ENCODE results near the gene SPTY2D1. TPM values are rescaled to one million over a fixed set of nuclear protein-coding genes. Genes with fewer than 3 reads are reported as not detected.
A peak's percentile ranks its signal among the peaks of the same experiment; 100 is the strongest.

SPTY2D1 gene
- total and polyA plus RNA-seq, 3 donors from 2014 or later: 11.5 to 28.2 (median 23.9) TPM

DNA sequence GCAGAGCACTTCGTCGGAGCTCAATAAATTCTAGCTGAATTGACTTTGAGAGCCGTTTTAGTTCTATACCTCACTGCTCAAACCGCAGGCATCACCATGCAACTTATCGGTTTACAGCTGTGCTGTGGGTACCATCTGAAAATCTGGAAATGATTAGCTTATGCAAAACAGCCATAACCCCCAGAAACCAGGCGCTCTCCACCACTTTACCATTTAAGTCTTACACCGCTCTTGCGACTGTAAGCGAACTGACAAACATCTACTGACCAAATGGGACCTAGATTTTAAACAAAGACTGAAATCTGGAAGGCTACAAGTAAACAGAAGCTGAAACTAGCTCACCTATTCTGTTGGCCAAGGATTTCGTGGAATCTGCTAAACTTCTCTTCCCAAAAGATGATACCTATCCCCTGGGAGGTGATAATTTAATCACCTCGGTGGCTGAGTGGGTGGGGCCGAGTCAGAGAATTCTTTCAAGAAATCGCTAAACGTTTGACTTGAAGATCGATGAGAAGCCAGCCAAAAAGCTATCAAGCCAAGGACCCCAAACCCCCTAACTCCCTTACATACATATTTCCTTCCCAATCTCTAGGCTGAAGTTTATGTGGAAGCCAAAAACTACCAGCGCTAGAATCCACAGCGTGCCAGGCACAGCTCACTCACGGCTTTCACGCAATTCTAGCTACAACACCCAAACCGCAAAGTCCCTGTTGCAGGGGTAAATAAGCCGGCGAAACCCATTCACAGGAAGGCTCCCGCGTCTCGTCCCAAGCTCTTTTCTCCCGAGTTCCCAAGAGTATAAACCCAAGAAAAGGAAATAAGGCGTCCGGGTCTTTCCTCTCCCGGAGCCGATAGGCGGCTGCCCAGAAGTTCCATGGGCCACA, 644 bp downstream of the SPTY2D1 start:
- intact Hi-C loops (cut with DNase I; ENCODE audit: low total_unique reads): loop anchor here (10.0 kb wide), 1 partner anchor 49 kb away; the partner anchor contains the start of gene UEVLD
- Histone ChIP-seq H3K9me3 (no peaks in the 10 kb centered on the region), H3K27me3 (no peaks in the 10 kb centered on the region), H3K4me3 (peak overlapping the region; percentile 77 to 82), H3K27ac (peak overlapping the region; percentile 93 to 97), H3K4me1 (no peaks in the 10 kb centered on the region), H3K36me3 (ENCODE audit: low read depth, missing control alignments) (no peaks in the 10 kb centered on the region)
- TF ChIP-seq POLR2A (IDR thresholded peaks at IDR 0.05): no peak
- TF ChIP-seq, protein P1, sequence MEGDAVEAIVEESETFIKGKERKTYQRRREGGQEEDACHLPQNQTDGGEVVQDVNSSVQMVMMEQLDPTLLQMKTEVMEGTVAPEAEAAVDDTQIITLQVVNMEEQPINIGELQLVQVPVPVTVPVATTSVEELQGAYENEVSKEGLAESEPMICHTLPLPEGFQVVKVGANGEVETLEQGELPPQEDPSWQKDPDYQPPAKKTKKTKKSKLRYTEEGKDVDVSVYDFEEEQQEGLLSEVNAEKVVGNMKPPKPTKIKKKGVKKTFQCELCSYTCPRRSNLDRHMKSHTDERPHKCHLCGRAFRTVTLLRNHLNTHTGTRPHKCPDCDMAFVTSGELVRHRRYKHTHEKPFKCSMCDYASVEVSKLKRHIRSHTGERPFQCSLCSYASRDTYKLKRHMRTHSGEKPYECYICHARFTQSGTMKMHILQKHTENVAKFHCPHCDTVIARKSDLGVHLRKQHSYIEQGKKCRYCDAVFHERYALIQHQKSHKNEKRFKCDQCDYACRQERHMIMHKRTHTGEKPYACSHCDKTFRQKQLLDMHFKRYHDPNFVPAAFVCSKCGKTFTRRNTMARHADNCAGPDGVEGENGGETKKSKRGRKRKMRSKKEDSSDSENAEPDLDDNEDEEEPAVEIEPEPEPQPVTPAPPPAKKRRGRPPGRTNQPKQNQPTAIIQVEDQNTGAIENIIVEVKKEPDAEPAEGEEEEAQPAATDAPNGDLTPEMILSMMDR (IDR thresholded peaks at IDR 0.05): no peak
- 7 to 9% methylated on average over 28 to 31 of the region's 31 CpGs for WGBS, 2 donors
- peak; percentile 22 for DNase-seq

DNA sequence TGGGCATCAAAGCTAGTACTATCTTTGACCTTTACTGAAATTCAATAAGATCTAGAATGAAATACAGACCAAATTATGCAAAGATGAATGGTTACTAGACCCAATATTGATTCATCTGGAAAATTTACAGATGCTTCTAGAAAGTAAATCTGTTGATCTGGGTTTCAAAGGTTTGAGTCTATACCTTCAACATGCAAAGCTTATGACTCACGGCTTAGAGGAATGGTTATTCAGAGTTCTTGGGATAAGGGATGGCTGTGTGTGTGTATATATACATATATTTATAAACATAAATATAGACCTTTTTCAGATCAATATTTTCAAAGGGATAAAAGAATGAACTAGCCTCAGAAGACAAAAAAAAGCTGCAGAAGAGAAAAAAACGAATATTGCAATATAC, 1.3 kb downstream of the SPTY2D1 start:
- intact Hi-C loops (cut with DNase I; ENCODE audit: low total_unique reads): loop anchor here (10.0 kb wide), 1 partner anchor 48 kb away; the partner anchor contains the start of gene UEVLD
- Histone ChIP-seq H3K27ac (no peak overlapping the region), H3K36me3 (ENCODE audit: low read depth, missing control alignments) (no peaks in the 10 kb centered on the region), H3K27me3 (no peaks in the 10 kb centered on the region), H3K4me3 (peak overlapping the region in 1 of 2 donors; percentile 77), H3K9me3 (no peaks in the 10 kb centered on the region), H3K4me1 (no peaks in the 10 kb centered on the region)
- no peak for TF ChIP-seq POLR2A (IDR thresholded peaks at IDR 0.05)
- TF ChIP-seq, protein P1 (IDR thresholded peaks at IDR 0.05): no peak
- no peak for DNase-seq
- WGBS, 2 donors: 34 to 40% methylated on average over 2 of the region's 2 CpGs

DNA sequence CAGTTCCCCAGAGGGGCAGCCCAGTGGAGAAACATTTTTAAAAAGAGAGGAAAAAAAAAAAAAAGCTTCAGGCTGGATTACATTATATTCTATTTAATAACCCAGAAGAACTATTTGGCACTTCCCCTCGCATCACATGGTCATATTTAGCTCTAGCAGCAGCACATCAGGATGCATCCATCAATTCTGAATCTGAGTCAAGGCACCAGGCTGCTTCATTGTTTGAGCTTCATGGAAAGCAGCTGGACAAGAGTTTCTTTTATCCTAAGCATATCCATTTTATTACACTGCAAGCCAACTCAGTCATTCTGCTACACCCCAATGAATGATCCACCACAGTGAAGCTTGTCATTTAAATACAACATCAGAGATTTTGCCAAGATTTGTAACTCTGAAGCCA, 10.0 kb downstream of the SPTY2D1 start:
- Histone ChIP-seq H3K9me3 (no peaks in the 10 kb centered on the region), H3K27ac (no peak overlapping the region), H3K36me3 (ENCODE audit: low read depth, missing control alignments) (no peaks in the 10 kb centered on the region), H3K27me3 (no peaks in the 10 kb centered on the region), H3K4me1 (no peaks in the 10 kb centered on the region), H3K4me3 (no peak overlapping the region)
- DNase-seq: no peak
- intact Hi-C loops (cut with DNase I; ENCODE audit: low total_unique reads): no loop called here
- no peak for TF ChIP-seq POLR2A (IDR thresholded peaks at IDR 0.05)
- TF ChIP-seq, protein P1 (IDR thresholded peaks at IDR 0.05): no peak
- WGBS, 2 donors: 90 to 93% methylated on average over 1 of the region's 1 CpG

DNA sequence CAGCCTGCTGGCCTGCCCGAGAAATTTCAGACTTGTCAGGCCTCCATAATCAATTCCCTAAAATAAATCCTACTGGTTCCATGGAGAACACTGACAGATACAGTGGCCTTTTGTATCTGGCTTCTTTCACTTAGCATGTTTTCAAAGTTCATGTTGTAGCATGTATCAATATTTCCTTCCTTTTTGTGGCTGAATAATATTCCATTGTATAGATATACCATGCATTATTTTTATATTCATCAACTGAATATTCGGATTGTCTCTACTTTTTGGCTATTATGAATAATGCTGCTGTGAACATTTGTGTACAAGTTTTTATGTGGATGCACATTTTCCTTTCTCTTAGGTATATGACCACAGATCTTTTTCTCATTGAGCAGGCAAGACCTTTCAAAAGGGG, 10.4 kb downstream of the SPTY2D1 start:
- intact Hi-C loops (cut with DNase I; ENCODE audit: low total_unique reads): no loop called here
- no peaks in the 10 kb centered on the region for H3K4me1 ChIP-seq
- TF ChIP-seq POLR2A (IDR thresholded peaks at IDR 0.05): no peak
- TF ChIP-seq, protein P1 (IDR thresholded peaks at IDR 0.05): no peak
- no peak overlapping the region for H3K4me3 ChIP-seq
- no peaks in the 10 kb centered on the region for H3K36me3 ChIP-seq (ENCODE audit: low read depth, missing control alignments)
- no peaks in the 10 kb centered on the region for H3K9me3 ChIP-seq
- WGBS, 2 donors: 84 to 98% methylated on average over 2 of the region's 2 CpGs
- DNase-seq: no peak
- H3K27ac ChIP-seq: no peak overlapping the region
- H3K27me3 ChIP-seq: no peaks in the 10 kb centered on the region
